Measurements from ENCODE around the gene CBLB. TPM values are rescaled to one million over a fixed set of nuclear protein-coding genes. Genes with fewer than 3 reads are reported as not detected.

Gene CBLB
- total RNA-seq, 3 donors from 2014 or later = 61.0 to 78.6 (median 70.4) TPM

DNA sequence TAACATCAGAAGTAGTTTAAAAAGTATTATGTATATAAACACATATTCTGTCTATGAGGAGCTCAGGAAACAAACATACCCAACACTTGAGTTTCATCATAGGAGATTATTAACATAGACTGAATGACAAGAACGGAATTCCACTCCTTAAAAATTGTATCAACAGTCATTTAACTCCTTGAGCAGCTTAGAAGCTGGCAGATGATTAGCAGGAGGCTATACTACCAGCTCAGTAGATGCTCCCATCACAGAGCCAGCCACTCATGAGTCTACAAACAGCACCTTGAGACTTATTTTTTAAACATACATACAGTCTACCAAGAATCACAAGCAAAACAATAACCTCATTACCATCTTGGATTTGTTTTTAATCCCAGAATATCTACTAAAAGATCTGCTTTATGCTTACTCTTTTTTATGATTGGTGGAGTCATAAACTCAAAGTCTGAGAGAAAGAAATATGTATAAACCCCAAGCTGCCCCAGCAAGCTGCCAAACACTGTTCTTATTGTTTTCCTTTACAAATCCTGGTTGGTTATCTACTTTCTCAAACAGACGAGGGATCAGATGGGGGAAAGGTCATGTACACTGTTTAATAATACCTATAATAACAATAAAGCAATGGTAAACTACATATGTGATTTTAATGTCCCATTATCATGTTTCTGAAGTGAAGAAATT lies 59.5 kb downstream of the CBLB start:
- H3K9me3 Mint-ChIP-seq = peaks cover 4% of the 10 kb centered on the region
- H3K36me3 Mint-ChIP-seq (ENCODE audit: insufficient read depth) = peaks cover 24% of the 10 kb centered on the region
- no peak overlapping the region for H3K4me3 Mint-ChIP-seq
- no peak for DNase-seq
- no peaks in the 10 kb centered on the region for H3K27me3 Mint-ChIP-seq (ENCODE audit: low read depth)
- H3K4me1 Mint-ChIP-seq (ENCODE audit: low read depth) = peaks cover 67% of the 10 kb centered on the region
- ATAC-seq = no peak

DNA sequence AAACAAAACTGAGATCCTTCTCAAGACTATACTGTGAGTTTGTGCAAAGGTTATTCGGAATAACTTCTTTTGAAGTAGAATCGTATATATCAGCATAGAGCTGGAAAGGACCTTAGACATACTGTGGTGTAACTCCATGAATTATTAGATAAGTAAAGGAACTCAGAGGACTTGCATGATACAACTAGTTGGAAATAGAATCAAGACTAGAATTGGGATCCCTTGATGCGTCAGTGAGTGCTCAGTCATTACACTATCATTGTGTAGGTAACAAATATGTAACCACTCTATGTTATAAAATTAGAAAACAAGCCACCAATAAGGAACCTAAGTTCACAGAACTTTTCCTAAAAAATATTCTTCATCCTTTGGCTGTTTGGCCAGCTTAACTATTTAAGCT lies 61.1 kb downstream of the CBLB start:
- H3K9me3 Mint-ChIP-seq = peaks cover 4% of the 10 kb centered on the region
- no peak for DNase-seq
- peaks cover 66% of the 10 kb centered on the region for H3K4me1 Mint-ChIP-seq (ENCODE audit: low read depth)
- peaks cover 26% of the 10 kb centered on the region for H3K36me3 Mint-ChIP-seq (ENCODE audit: insufficient read depth)
- no peaks in the 10 kb centered on the region for H3K27me3 Mint-ChIP-seq (ENCODE audit: low read depth)
- no peak for ATAC-seq
- H3K4me3 Mint-ChIP-seq = no peak overlapping the region

DNA sequence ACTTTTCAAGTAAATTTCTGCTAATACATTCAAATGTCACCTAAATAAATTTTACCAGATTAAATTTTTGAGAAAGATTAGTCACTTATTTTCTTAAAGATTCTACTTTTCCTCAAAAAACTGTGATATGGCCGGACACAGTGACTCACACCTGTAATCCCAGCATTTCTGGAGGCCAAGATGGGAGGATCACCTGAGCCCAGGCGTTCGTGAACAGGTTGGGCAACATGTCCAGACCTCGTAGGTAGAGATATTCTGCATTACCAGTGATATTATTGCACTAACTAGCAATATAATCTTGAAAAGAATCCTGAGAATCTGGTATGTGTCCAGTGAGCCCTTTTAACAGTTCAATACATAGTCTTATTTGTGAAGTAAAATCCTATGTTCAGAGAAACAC lies 61.7 kb downstream of the CBLB start:
- no peaks in the 10 kb centered on the region for H3K27me3 Mint-ChIP-seq (ENCODE audit: low read depth)
- peaks cover 22% of the 10 kb centered on the region for H3K36me3 Mint-ChIP-seq (ENCODE audit: insufficient read depth)
- H3K9me3 Mint-ChIP-seq = peaks cover 4% of the 10 kb centered on the region
- H3K4me3 Mint-ChIP-seq = no peak overlapping the region
- H3K4me1 Mint-ChIP-seq (ENCODE audit: low read depth) = peaks cover 67% of the 10 kb centered on the region
- ATAC-seq = no peak
- no peak for DNase-seq

DNA sequence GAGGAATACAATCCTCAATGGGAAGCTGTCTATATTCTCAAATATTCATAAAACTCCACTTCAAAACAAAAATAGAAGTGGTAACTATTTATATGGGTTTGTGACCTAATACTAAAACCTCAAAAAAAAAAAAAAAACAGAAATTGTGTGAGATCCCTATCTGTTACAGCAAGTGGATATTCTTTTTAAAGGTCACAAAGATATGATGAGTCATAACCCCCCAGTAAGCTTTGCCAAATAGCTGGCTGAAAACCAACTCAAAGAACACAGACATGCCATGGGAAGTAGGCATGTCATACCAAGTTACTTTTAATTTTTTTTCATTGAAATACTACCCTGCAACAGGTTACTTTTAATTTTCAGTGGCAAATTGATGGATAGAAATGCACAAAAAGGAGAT lies 62.5 kb downstream of the CBLB start:
- ATAC-seq = peak; percentile 76 to 84

DNA sequence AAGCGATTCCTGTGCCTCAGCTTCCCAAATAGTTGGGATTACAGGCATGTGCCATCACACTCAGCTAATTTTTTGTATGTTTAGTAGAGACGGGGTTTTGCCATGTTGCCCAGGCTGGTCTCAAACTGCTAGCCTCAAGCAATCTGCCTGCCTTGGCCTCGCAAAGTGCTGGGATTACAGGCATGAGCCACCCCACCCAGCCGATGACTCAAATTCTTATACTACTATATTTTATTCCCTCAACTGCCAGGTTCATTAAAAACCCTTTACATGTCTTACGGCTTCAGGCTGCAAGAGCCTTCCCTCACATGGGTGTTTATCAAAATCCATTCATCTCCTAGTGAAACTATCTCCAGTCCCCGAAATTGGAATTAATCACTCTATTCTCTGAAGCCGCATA lies 63.4 kb downstream of the CBLB start:
- no peak for ATAC-seq
- peaks cover 23% of the 10 kb centered on the region for H3K36me3 Mint-ChIP-seq (ENCODE audit: insufficient read depth)
- H3K27me3 Mint-ChIP-seq (ENCODE audit: low read depth) = no peaks in the 10 kb centered on the region
- H3K4me1 Mint-ChIP-seq (ENCODE audit: low read depth) = peaks cover 69% of the 10 kb centered on the region
- no peak overlapping the region for H3K4me3 Mint-ChIP-seq
- DNase-seq = no peak
- H3K9me3 Mint-ChIP-seq = peaks cover 4% of the 10 kb centered on the region

More for the DNA sequence above, 62.5 kb downstream of the CBLB start:
- Mint-ChIP-seq H3K4me3 (peak overlapping the region; percentile 17), H3K9me3 (peaks cover 4% of the 10 kb centered on the region), H3K27me3 (ENCODE audit: low read depth) (no peaks in the 10 kb centered on the region), H3K4me1 (ENCODE audit: low read depth) (peaks cover 67% of the 10 kb centered on the region), H3K36me3 (ENCODE audit: insufficient read depth) (peaks cover 24% of the 10 kb centered on the region)
- DNase-seq = no peak

DNA sequence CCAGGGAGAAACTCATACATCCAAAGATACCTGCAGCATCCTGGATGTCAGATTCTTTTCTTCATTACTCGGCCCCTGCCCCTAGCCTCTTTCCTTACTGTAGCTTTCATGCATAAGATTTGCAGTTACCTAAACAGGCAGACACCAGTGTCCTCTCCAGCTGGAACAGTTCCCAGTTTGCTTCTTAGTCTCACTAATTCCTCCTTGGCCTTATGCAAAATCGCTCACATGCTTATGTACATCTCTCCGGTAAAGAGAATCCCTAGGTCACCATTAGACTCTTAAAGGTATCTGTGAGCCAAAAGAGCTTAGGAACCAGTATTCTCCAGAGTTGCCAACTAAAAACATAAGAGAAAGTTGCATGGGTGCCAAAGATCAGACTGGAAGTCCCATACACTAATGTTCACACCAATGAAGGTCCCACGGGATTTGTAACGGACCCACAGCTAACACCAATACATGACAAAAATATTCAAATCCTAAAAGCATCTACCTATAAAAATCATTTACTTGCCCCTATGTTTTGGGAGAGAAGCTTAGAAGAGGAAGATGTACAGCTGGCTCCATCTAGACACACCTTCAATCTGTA lies 66.6 kb downstream of the CBLB start:
- H3K9me3 Mint-ChIP-seq = peaks cover 4% of the 10 kb centered on the region
- no peak overlapping the region for H3K4me3 Mint-ChIP-seq
- DNase-seq = no peak
- H3K27me3 Mint-ChIP-seq (ENCODE audit: low read depth) = no peaks in the 10 kb centered on the region
- peaks cover 75% of the 10 kb centered on the region for H3K4me1 Mint-ChIP-seq (ENCODE audit: low read depth)
- peaks cover 31% of the 10 kb centered on the region for H3K36me3 Mint-ChIP-seq (ENCODE audit: insufficient read depth)
- no peak for ATAC-seq

DNA sequence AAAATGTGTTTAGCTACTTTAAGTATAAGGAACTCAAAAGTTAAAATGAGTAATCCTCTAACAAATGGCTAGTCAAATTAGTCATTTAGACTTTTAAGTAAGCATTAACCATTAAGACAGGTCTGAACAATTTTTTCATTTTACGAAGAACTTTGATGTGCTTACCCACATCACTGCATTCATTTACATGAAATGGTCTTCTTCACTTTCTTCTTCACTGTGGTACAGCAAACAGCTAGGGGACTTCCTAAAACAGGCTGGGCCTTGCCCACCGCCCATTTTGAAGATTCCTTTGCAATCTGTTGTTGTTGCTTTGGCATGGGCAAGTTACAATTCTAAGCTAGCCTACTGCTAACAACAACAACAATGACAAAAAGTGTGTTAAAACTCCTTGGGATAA lies 67.4 kb downstream of the CBLB start:
- H3K36me3 Mint-ChIP-seq (ENCODE audit: insufficient read depth) = peaks cover 37% of the 10 kb centered on the region
- no peak for DNase-seq
- H3K27me3 Mint-ChIP-seq (ENCODE audit: low read depth) = no peaks in the 10 kb centered on the region
- H3K4me1 Mint-ChIP-seq (ENCODE audit: low read depth) = peaks cover 76% of the 10 kb centered on the region
- no peak overlapping the region for H3K4me3 Mint-ChIP-seq
- peak; percentile 73 to 79 for ATAC-seq
- peaks cover 4% of the 10 kb centered on the region for H3K9me3 Mint-ChIP-seq

DNA sequence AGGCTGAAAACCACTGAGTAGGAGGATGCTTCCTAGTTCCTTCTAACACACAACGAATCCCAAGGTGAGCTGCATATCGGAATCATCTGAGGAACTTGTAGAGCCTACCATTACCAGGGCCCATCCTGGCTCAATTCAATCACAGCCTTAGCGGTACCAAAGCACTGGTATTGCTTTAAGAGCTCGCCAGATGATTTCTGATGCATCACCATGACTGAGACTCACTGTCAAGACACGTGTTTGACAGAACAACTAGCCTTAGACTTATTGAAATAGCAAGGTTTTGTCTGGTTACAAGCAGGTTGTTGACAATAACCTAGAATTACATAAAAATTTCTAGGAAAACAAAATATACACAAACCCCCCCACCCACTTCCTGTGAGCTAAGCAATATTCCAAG lies 68.5 kb downstream of the CBLB start:
- H3K36me3 Mint-ChIP-seq (ENCODE audit: insufficient read depth) = peaks cover 38% of the 10 kb centered on the region
- H3K4me1 Mint-ChIP-seq (ENCODE audit: low read depth) = peaks cover 74% of the 10 kb centered on the region
- H3K4me3 Mint-ChIP-seq = no peak overlapping the region
- H3K9me3 Mint-ChIP-seq = peaks cover 4% of the 10 kb centered on the region
- no peak for ATAC-seq
- DNase-seq = no peak
- no peaks in the 10 kb centered on the region for H3K27me3 Mint-ChIP-seq (ENCODE audit: low read depth)

DNA sequence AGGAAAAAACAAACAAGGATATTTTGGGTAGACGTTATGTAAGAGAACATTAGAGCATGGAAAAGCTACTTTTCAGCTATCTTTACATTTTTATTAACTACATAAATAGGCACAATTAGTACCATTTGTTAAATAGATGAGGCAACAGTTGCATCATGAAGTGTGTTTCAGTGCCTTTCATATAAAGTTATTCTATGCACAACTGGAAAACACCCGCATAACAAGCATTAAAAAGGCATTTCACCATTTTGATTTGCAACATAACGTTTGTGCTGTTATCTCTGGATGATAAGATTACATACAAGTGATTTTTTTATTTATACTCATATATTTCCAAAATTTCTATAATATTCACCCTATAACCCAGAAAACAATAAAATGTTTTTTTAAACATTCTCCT lies 69.5 kb downstream of the CBLB start:
- Mint-ChIP-seq H3K9me3 (no peaks in the 10 kb centered on the region), H3K4me1 (ENCODE audit: low read depth) (peaks cover 70% of the 10 kb centered on the region), H3K36me3 (ENCODE audit: insufficient read depth) (peaks cover 34% of the 10 kb centered on the region), H3K4me3 (no peak overlapping the region), H3K27me3 (ENCODE audit: low read depth) (no peaks in the 10 kb centered on the region)
- DNase-seq (no peak), ATAC-seq (no peak)

DNA sequence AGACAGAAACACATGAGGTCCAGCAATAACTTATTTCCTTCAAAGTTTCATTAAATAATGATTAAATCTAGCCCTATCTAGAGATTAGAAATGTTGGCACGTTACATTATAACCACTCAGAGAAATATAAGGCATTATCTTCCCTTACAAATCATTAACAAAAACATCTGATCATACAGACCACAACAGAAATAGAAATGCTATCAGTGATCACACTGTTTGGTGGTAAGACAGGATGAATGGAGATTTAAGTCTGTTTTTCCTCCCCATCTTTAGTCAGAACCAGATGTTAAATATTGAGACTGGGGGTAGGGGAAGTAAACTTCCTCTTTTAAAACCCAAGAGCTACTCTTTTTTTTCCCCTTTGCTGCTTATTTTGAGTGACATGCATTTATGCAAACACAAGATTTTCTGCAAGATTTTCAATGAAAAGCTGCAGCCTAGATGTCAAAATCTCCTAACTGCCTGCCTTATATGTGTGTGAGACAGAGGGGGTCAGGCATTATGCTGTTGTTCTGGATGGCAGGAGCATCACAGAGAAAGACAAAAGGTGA lies 70.4 kb downstream of the CBLB start:
- Mint-ChIP-seq H3K9me3 (no peaks in the 10 kb centered on the region), H3K4me1 (ENCODE audit: low read depth) (peaks cover 73% of the 10 kb centered on the region), H3K4me3 (no peak overlapping the region), H3K36me3 (ENCODE audit: insufficient read depth) (peaks cover 34% of the 10 kb centered on the region), H3K27me3 (ENCODE audit: low read depth) (no peaks in the 10 kb centered on the region)
- no peak for DNase-seq
- peak; percentile 36 to 57 for ATAC-seq

DNA sequence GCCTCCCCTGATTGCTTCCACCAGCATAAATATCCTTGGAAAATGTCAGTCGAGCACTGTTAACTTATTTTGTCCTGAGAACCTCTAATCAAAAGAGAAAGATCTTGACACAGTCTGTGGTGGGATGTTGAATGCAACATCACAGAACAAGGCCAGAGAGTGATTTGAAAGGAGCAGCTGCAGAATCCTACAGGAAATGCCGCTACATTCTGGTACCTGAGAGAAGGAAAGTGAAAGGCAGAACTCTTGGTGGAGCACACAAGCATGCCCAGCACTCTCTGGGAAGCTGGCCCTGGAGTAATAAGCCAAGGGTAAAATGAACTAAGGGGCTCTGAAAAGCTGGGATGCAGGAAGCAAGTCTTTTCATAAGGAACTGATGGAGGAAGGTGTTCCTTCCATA lies 75.8 kb downstream of the CBLB start:
- H3K4me3 Mint-ChIP-seq = no peak overlapping the region
- H3K36me3 Mint-ChIP-seq (ENCODE audit: insufficient read depth) = peaks cover 29% of the 10 kb centered on the region
- no peaks in the 10 kb centered on the region for H3K27me3 Mint-ChIP-seq (ENCODE audit: low read depth)
- ATAC-seq (no peak), DNase-seq (no peak)
- H3K9me3 Mint-ChIP-seq = no peaks in the 10 kb centered on the region
- H3K4me1 Mint-ChIP-seq (ENCODE audit: low read depth) = peaks cover 68% of the 10 kb centered on the region

DNA sequence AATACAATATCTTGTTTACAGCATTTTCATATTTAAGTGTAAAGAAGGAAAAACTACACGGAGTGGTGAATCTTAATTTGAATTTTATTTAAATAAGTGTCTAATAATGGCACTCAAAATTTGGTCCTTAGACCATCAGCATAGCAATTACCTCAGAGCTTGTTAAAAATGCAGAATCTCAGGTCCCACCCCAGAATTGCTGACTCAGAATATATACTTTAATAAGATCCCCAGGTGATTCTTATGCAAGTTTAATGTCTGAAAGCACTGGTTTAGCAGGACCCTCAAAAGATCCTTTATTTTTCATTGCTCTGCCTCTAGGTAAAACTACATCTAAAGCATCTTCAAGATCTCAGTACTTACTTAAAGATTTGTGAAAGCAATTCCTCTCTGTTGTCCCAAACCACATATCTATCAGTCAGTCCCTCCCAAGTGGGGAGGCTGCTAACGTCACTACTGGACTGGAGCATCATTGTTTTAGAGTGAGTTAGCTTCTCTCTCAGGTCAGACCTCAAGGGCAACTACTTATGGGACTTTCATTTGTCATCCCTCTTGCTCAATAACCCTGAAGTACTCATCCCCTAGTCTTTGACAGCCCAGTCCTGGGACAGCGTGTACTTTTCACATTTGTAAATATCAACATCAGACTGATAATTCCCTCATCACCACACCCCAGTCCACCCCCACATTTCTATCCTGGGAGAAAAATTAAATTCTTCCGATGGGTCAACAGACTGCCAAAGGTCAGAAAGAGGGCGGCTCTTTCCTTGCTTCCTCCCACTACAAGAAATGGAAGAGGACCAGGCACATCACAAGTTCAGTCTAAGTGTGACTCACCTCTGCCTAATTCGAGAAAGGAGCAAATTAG lies 76.7 kb downstream of the CBLB start:
- Mint-ChIP-seq H3K36me3 (ENCODE audit: insufficient read depth) (peaks cover 26% of the 10 kb centered on the region), H3K4me1 (ENCODE audit: low read depth) (peaks cover 67% of the 10 kb centered on the region), H3K27me3 (ENCODE audit: low read depth) (no peaks in the 10 kb centered on the region), H3K9me3 (no peaks in the 10 kb centered on the region), H3K4me3 (no peak overlapping the region)
- no peak for DNase-seq
- peak in 1 of 2 donors; percentile 63 for ATAC-seq

DNA sequence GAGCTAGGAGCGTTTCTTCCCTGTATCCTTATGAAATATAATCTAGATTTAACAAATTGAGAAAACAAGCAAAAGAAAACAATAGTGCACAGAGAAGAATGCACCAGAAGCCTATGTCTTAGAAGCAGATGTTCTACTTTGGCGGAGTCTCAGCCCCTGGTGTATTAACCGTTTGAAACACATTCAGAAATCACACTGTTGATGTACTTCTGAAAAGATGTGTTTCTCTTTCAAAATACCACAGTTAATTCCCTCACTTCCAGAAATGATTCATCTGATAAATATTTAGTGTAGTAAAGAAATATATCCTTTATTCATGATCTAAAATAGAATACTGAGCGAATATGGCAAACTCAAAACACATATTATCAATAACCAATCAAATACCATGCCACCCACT lies 77.7 kb downstream of the CBLB start:
- peaks cover 67% of the 10 kb centered on the region for H3K4me1 Mint-ChIP-seq (ENCODE audit: low read depth)
- no peaks in the 10 kb centered on the region for H3K9me3 Mint-ChIP-seq
- ATAC-seq (no peak), DNase-seq (no peak)
- H3K27me3 Mint-ChIP-seq (ENCODE audit: low read depth) = no peaks in the 10 kb centered on the region
- peaks cover 18% of the 10 kb centered on the region for H3K36me3 Mint-ChIP-seq (ENCODE audit: insufficient read depth)
- no peak overlapping the region for H3K4me3 Mint-ChIP-seq

DNA sequence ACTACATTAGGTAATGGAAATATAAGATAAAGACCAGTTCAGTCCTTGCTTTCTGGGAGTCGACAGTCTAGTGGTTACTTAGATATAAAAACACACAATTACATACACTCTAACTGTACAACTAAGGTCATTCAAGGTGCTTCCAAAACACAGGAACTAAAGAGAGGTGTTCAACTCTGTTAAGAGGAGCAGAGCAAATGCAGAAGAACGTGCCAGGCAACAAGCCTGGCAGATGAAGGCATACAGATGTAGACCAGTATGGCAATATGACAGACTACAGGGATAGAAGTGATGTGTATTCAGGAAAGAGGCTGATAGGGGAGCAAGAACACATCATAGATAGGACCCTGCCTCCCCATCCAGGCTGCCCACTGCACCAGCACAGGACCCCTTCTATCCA lies 78.3 kb downstream of the CBLB start:
- no peak for ATAC-seq
- H3K4me3 Mint-ChIP-seq = no peak overlapping the region
- no peaks in the 10 kb centered on the region for H3K9me3 Mint-ChIP-seq
- no peak for DNase-seq
- no peaks in the 10 kb centered on the region for H3K27me3 Mint-ChIP-seq (ENCODE audit: low read depth)
- H3K4me1 Mint-ChIP-seq (ENCODE audit: low read depth) = peaks cover 66% of the 10 kb centered on the region
- H3K36me3 Mint-ChIP-seq (ENCODE audit: insufficient read depth) = peaks cover 16% of the 10 kb centered on the region

Measured in activated T-cell treated with anti-CD3 and anti-CD28 coated beads, Interleukin-2, amount 50 U/mL, for 4 hours (primary cell).